Measurements from ENCODE around the gene BUB1B. TPM values are rescaled to one million over a fixed set of nuclear protein-coding genes. Genes with fewer than 3 reads are reported as not detected.

BUB1B gene
- polyA plus RNA-seq, 1 of the 3 experiments (the other 2 are of a cell fraction): 12.6 TPM

- no peak for DNase-seq
- Histone ChIP-seq H3K4me2 (no peak overlapping the region), H2AFZ (ENCODE audit: low read depth) (no peak overlapping the region), H3K36me3 (replicated peaks in 1 of 2; ENCODE audit: control insufficient read depth in 1 of 2, insufficient read depth in 2 of 2, low read length in 1 of 2) (no peaks in the 10 kb centered on the region), H3K9ac (no peak overlapping the region), H3F3A (replicated peaks; ENCODE audit: insufficient read depth) (peaks cover 4% of the 10 kb centered on the region), H3K27ac (ENCODE audit: low read depth in 2 of 2, low read length in 1 of 2) (no peak overlapping the region; a peak in 1 of 4 replicates), H3K9me2 (no peaks in the 10 kb centered on the region), H3K4me1 (ENCODE audit: control insufficient read depth in 1 of 2, insufficient read depth in 2 of 2, low read depth in 1 of 2, low read length in 1 of 2) (peaks cover 0 to 6% of the 10 kb centered on the region in 2 experiments; a peak in 1 of 4 replicates), H3K27me3 (ENCODE audit: insufficient read depth) (no peaks in the 10 kb centered on the region), H3K9me3 (no peaks in the 10 kb centered on the region), H3K4me3 (ENCODE audit: low read depth in 2 of 2, low read length in 1 of 2) (no peak overlapping the region), H4K20me1 (ENCODE audit: insufficient read depth) (no peaks in the 10 kb centered on the region), H3K79me2 (ENCODE audit: insufficient read depth) (no peaks in the 10 kb centered on the region)
- CTCF ChIA-PET: interaction anchor here (0.9 to 34.5 kb wide), 3 partner anchors 15 to 144 kb away, joined by 3 to 720 read pairs (median 5); no protein-coding TSS in a partner anchor
- 100% methylated on average over 1 of the region's 7 CpGs for WGBS (ENCODE audit: low lambda C conversion rate)
- TF ChIP-seq CTCF (IDR thresholded peaks at IDR 0.05) (no peak), SMC3 (IDR thresholded peaks at IDR 0.05; ENCODE audit: low read depth, low read length) (no peak), EZH2phosphoT487 (IDR thresholded peaks at IDR 0.05; ENCODE audit: borderline replicate concordance, low read depth) (no peak)
- POLR2A ChIA-PET: no interaction called here
Measured at GRCh38 chr15:40232625-40233070, 71.8 kb downstream of the BUB1B start.

- no peak overlapping the region for H3K9ac ChIP-seq
- H3K4me1 ChIP-seq (ENCODE audit: control insufficient read depth in 1 of 2, insufficient read depth in 2 of 2, low read depth in 1 of 2, low read length in 1 of 2): peaks cover 4 to 13% of the 10 kb centered on the region in 2 experiments; a peak in 2 of 4 replicates
- H3K27me3 ChIP-seq (ENCODE audit: insufficient read depth): no peaks in the 10 kb centered on the region
- H2AFZ ChIP-seq (ENCODE audit: low read depth): no peak overlapping the region
- no peaks in the 10 kb centered on the region for H3K9me3 ChIP-seq
- no peaks in the 10 kb centered on the region for H3K36me3 ChIP-seq (replicated peaks in 1 of 2; ENCODE audit: control insufficient read depth in 1 of 2, insufficient read depth in 2 of 2, low read length in 1 of 2)
- H3K9me2 ChIP-seq: no peaks in the 10 kb centered on the region
- 96% methylated on average over 11 of the region's 11 CpGs for WGBS (ENCODE audit: low lambda C conversion rate)
- no peaks in the 10 kb centered on the region for H4K20me1 ChIP-seq (ENCODE audit: insufficient read depth)
- H3K4me2 ChIP-seq: no peak overlapping the region
- ChIA-PET POLR2A (no interaction called here), CTCF (interaction anchor here (0.7 to 34.5 kb wide), 5 partner anchors 8 to 145 kb away, joined by 3 to 720 read pairs (median 3); no protein-coding TSS in a partner anchor)
- H3K27ac ChIP-seq (ENCODE audit: low read depth in 2 of 2, low read length in 1 of 2): no peak overlapping the region
- no peak for TF ChIP-seq TAF1 (IDR thresholded peaks at IDR 0.05; ENCODE audit: borderline replicate concordance, low read depth, low read length)
- no peak for TF ChIP-seq USF2 (IDR thresholded peaks at IDR 0.05; ENCODE audit: borderline replicate concordance, low read depth, low read length)
- TF ChIP-seq NRF1 (IDR thresholded peaks at IDR 0.05; ENCODE audit: low read depth, low read length): no peak
- TF ChIP-seq TEAD4 (IDR thresholded peaks at IDR 0.05; ENCODE audit: borderline replicate concordance, insufficient read depth): no peak
- no peak for TF ChIP-seq RAD21 (IDR thresholded peaks at IDR 0.05; ENCODE audit: low read length)
- no peak for TF ChIP-seq EP300 (IDR thresholded peaks at IDR 0.05; ENCODE audit: borderline replicate concordance in 1 of 2, low read depth in 1 of 2, low read length in 1 of 2)
- TF ChIP-seq RXRA (IDR thresholded peaks at IDR 0.05; ENCODE audit: borderline replicate concordance, low read depth): no peak
- no peak for TF ChIP-seq IRF3 (IDR thresholded peaks at IDR 0.05; ENCODE audit: low read depth, low read length)
- TF ChIP-seq CTCF (IDR thresholded peaks at IDR 0.05): no peak
- no peak for TF ChIP-seq FOXJ3 (CRISPR knock-in tag; IDR thresholded peaks at IDR 0.05)
- DNase-seq: no peak
- no peak overlapping the region for H3K4me3 ChIP-seq (ENCODE audit: low read depth in 2 of 2, low read length in 1 of 2)
- peaks cover 4% of the 10 kb centered on the region for H3F3A ChIP-seq (replicated peaks; ENCODE audit: insufficient read depth)
- no peaks in the 10 kb centered on the region for H3K79me2 ChIP-seq (ENCODE audit: insufficient read depth)
Measured at GRCh38 chr15:40233727-40234577, 73.1 kb downstream of the BUB1B start.
